Stimulated activated CD4-positive, alpha-beta T cell treated with anti-CD3 and anti-CD28 coated beads, Interleukin-1b, Interleukin-23, amount 100 ng/mL, for 24 hours (primary cell): ENCODE measurements around the gene TRMT61A.

Experiments used
- DNase-seq, 4 experiments: peaks; one replicate each; pipeline ENCODE4 v3.0.0-alpha.2; 2020; ENCODE audit warnings: low read depth in 4 of 4, low spot score in 1 of 4

The TRMT61A gene

GRCh38 chr14:103533999-103534575 lies 5.1 kb downstream of the TRMT61A start:
- DNase-seq: no peak

- no peak for DNase-seq
Observed at GRCh38 chr14:103534576-103535061, 5.6 kb downstream of the TRMT61A start.

GRCh38 chr14:103535081-103535890 lies 6.3 kb downstream of the TRMT61A start:
- no peak for DNase-seq

GRCh38 chr14:103535891-103536565 lies 7.0 kb downstream of the TRMT61A start:
- no peak for DNase-seq

DNA sequence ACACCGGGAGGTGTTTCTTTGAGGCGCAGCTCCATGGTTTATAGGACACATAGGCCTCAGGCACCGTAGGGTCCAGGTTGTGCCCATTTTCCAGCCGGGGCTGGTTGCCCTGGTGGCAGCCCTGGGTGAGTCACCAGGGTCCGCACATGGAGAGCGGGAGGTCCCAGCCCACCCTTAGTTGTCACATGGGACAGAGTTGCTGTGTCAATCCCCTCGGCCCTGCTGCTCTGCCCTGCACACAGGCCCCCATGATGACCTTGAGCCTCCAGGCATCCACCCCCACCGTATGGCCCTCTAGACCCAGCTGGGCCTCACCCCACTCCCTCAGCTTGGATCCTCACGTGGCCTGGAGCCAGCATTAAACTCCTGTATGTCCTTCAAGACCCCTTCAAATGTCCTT lies 7.7 kb downstream of the TRMT61A start:
- no peak for DNase-seq

GRCh38 chr14:103537175-103537990 lies 8.4 kb downstream of the TRMT61A start:
- DNase-seq: no peak

GRCh38 chr14:103538291-103539055 lies 9.5 kb downstream of the TRMT61A start:
- DNase-seq: no peak

- no peak for DNase-seq
Observed at GRCh38 chr14:103539056-103539825, 10.2 kb downstream of the TRMT61A start.

DNA sequence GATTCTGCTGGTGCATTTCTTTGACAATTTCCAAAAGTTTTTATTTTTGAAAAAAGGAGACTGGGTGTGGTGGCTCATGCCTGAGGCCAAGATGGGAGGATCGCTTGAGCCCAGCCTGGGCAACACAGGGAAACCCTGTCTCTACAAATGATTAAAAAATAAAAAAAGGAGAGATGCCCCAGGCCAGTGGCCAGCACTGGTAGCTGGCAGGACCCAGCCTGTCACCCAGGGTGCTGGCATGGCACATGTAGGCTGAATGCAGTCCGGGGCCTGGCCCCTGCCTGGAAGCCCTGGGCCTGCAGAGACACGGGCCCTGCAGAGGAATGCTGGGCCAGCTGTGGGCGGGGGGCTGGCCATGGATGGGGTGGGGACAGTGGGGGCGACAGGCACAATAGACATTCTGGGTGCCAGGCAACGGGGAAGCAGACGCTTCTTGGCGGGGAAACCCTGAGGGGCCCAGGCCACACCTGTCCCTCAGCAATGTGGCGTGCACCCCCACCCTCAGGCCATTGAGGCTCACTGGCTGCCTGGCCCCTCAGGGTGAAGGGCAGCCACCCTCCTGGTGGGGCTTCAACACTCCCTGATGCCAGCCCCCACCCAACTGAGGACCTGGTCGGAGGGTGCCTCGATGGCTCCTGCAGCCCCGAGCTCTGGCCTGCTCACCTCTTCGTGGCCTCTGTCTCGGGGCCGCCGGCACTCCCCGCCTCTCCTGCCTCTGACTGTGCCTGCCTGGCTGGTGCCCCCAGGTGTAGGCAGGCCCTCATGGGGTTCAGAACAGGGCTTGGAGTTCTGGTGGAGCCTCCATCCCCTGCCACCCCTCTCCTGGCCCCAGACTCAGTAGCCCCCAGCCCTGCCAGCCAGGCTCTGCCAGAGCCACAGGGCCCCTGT lies 12.1 kb downstream of the TRMT61A start:
- DNase-seq: no peak

GRCh38 chr14:103541709-103542604 lies 13.0 kb downstream of the TRMT61A start:
- DNase-seq: no peak

DNA sequence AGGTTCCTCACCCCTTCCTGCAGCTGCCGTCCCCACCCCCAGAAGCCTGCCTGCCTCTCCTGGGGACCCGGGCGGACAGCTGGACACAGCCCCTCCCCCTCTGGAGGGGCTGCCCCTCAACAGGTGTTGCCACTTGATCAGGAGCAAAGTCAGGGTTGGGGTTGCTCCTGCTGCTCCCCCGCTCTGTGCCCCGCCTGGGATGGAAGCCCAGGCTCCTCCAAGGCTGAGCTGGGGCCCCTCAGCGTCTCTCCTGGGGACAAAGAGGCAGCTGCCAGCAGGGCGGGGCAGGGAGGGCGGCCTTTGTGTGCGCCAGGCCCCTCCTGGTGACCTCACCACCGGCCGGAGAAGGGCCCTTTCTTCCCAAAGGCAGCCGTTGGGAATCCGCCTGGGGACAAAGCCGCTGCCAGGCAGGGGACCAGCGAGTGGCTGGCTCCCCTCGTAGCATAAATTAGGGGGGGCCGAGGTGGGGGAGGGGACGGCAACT lies 13.7 kb downstream of the TRMT61A start:
- no peak for DNase-seq

DNA sequence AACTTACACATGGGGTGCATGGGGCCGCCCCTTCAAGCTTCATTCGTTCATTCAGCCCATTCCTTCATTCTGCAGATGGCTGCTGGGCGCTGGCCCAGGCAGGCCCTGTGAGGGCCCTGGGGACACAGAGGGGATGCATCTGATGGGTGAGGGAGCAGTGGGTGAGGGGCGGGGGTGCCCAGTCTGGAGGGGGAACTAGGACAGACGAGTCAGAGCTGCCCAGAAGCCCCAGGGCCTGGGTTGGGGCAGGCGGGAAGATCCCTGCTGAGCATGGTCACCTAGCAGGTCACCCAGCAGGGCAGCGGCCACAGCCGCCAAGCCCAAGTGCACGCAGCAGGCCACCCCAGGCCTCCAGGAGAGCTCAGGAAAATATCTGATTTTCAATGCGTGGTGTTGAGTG lies 14.1 kb downstream of the TRMT61A start:
- no peak for DNase-seq

GRCh38 chr14:103543721-103544387 lies 14.9 kb downstream of the TRMT61A start:
- DNase-seq: no peak

DNA sequence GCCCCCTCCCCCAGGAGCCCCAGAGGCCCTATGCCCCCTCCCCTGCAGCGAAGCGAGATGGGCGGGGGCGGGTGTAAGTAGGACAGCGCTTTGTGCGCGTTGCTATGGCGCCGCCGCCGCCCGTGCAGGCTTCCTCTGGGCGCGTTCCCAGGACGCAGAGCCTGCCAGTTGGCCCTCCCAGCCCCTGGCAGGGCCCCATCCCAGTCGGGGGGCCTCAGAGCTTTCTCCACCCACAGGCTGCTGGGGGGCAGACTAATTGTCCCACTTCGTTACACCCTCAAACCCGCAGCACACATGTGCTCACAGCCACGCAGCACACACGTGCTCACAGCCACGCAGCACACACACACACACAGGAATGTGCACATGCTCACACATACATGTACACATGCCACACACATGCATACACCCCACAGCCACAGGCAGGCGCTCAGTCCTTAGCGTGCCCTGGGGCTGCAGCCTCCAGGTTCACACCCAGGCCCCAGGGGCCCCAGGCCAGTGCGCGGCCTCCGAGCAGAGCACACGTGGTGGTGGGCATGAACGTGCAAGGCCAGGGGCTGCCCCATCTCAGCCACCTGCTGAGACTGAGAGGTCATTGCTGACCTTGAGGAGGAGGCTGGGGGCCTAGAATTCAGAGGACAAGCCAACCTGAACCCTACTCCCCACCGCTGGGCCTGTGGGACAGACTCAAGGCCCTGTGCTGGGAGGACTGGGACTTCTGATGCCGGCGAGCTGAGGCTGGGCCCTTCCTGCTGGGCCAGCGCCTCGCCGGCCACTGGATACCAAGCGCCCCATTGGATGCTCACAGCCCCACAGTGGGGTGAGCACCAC lies 15.6 kb downstream of the TRMT61A start:
- no peak for DNase-seq

DNA sequence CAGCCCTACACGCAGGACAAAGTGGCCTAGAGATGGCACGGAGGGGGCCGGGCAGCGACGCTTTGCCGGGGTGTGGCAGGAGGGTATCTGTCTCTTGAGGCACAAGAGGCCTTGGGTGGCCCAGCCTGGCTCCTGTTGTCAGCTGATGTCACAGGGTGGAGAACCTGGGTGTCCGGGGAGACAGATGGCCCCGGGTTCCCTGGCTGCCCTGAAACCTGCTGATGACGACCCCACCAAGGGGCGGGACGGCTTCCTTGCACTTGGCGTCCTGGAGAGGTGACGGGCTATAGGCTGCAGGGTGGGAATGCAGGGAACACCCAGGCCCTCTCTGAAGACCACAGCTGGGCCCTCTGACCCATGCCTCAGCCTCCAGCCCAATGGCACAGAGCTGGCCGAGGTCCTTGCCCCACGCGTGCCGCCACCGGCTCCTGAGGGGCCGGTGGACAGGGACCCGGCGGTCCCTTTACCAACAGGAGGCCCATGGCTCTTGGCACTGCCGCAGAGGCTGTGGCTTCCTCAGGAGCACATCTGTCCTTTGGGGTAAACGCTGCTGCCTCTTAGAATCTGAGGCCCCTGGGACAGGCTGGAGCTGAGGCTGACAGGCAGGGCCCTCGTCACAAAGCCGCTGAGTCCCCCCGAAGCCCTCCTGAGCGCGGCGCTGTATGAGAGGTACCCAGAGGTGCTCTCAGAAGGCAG lies 16.4 kb downstream of the TRMT61A start:
- DNase-seq: no peak
